ENCODE measurements around the gene TNS3. TPM values are rescaled to one million over a fixed set of nuclear protein-coding genes. Genes with fewer than 3 reads are reported as not detected.

The TNS3 gene
- total RNA-seq, 1 experiment from 2014 or later, result 97.2 TPM

DNA sequence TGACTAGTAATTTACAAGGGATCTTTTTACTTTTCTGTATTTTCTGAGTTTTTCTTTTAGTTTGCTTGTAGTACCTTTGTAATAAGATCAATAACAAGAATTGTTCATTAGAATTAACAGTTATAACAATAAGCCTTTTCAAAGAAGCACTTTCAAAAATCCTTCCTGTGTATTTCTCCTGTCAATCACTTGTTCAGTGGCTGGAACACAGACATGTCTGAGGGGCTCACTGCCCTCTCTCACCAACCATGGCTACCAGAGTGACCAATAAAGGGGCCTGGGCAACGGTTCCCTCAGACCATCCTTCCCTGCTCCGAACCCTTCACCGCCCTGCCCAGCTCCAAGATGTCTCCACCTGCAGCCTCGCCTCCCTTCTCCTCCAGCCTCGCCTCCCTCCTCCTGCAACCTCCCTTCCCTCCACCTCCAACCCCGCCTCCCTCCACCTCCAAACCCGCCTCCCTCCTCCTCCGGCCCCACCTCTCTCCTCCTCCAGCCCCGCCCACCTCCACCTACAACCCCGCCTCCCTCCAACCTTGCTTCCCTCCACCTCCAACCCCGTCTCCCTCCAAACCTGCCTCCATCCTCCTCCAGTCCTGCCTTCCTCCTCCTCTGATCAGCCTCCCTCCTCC lies 353.4 kb downstream of the TNS3 start:
- DNase-seq (ENCODE audit: low spot score), result peak; percentile 55

GRCh38 chr7:47227762-47228177 lies 354.1 kb downstream of the TNS3 start:
- DNase-seq (ENCODE audit: low spot score), result peak; percentile 97

- DNase-seq (ENCODE audit: low spot score), result no peak
These were observed 355.2 kb downstream of the TNS3 start for GRCh38 chr7:47226696-47227095.

- DNase-seq (ENCODE audit: low spot score), result no peak
These were observed 356.4 kb downstream of the TNS3 start for GRCh38 chr7:47225387-47226131.

All from A172 (cell line).